Smooth muscle cell (in vitro differentiated cells): Measurements from ENCODE around the gene PGAM2. TPM values are rescaled to one million over a fixed set of nuclear protein-coding genes. Genes with fewer than 3 reads are reported as not detected.

ENCODE experiments used
- DNase-seq: peaks from one replicate; lab custom pipeline; 2025; ENCODE audit not compliant: unreplicated experiment; lab: John Stamatoyannopoulos, UW
- H2AFZ ChIP-seq: fragments of 200-600 bp; sonication (generic); 2 replicates; pipeline ENCODE4 v1.6.0; 2016; ENCODE audit warnings: antibody characterized with exemption, low read depth, mild to moderate bottlenecking
- H3F3A ChIP-seq: fragments of 200-600 bp; sonication (generic); 2 replicates; pipeline ENCODE4 v1.6.0; 2017; ENCODE audit warnings: antibody characterized with exemption, low read depth
- H3K27ac ChIP-seq: fragments of 200-600 bp; sonication (generic); 2 replicates; pipeline ENCODE4 v1.5.1; 2016; ENCODE audit warnings: low read depth, mild to moderate bottlenecking
- H3K27me3 ChIP-seq: fragments of 200-600 bp; sonication (generic); 2 replicates; pipeline ENCODE4 v1.6.1; 2016; ENCODE audit warnings: low read depth, mild to moderate bottlenecking
- H3K36me3 ChIP-seq: fragments of 200-600 bp; sonication (generic); 2 replicates; pipeline ENCODE4 v1.5.1; 2016; ENCODE audit warnings: low read depth
- H3K4me1 ChIP-seq: fragments of 200-600 bp; sonication (generic); 2 replicates; pipeline ENCODE4 v1.5.1; 2016; ENCODE audit warnings: low read depth
- H3K4me2 ChIP-seq: fragments of 200-600 bp; sonication (generic); 2 replicates; pipeline ENCODE4 v1.6.0; 2016; ENCODE audit warnings: mild to moderate bottlenecking
- H3K4me3 ChIP-seq: fragments of 200-600 bp; sonication (generic); 2 replicates; pipeline ENCODE4 v1.5.1; 2016; ENCODE audit warnings: mild to moderate bottlenecking
- H3K79me2 ChIP-seq: fragments of 200-600 bp; sonication (generic); 2 replicates; pipeline ENCODE4 v1.6.0; 2016; ENCODE audit warnings: low read depth, mild to moderate bottlenecking
- H3K9ac ChIP-seq: fragments of 200-600 bp; sonication (generic); 2 replicates; pipeline ENCODE4 v1.6.0; 2016; ENCODE audit warnings: low read depth
- H3K9me3 ChIP-seq: fragments of 200-600 bp; sonication (generic); replicated peaks from 2 replicates; pipeline ENCODE4 v1.5.1; 2016; ENCODE audit warnings: low read depth
- H4K20me1 ChIP-seq: fragments of 200-600 bp; sonication (generic); 2 replicates; pipeline ENCODE4 v1.6.0; 2016; ENCODE audit warnings: low read depth
- WGBS: methylation state at CpG from one replicate; pipeline ENCODE4 v1.1.7; 2016; ENCODE audit warnings: low lambda C conversion rate; 5-methylcytosine and 5-hydroxymethylcytosine counted together
- polyA plus RNA-seq: library from polyadenylated mRNA; unstranded; fragments of >200 nt; fragmentation: Nextera tagmentation; extraction: Ambion mirVana; gene quantifications from 2 replicates; pipeline ENCODE4 v1.2.1, GENCODE V29; 2016
- total RNA-seq: library from RNA; depleted of rRNA; stranded (reverse); fragments of >200 nt; gene quantifications from 2 replicates; pipeline ENCODE4 v1.2.3, GENCODE V29; 2014
- TF ChIP-seq, protein P1 (sequence below): fragments of 200-600 bp; sonication (generic); IDR thresholded peaks from 2 replicates; pipeline ENCODE4 v1.5.1; 2017; ENCODE audit warnings: borderline replicate concordance, mild to moderate bottlenecking, antibody characterized with exemption; ENCODE audit not compliant: insufficient read depth, poor library complexity, severe bottlenecking

PGAM2 gene
- total and polyA plus RNA-seq, 2 experiments from 2014 or later: not detected

DNA sequence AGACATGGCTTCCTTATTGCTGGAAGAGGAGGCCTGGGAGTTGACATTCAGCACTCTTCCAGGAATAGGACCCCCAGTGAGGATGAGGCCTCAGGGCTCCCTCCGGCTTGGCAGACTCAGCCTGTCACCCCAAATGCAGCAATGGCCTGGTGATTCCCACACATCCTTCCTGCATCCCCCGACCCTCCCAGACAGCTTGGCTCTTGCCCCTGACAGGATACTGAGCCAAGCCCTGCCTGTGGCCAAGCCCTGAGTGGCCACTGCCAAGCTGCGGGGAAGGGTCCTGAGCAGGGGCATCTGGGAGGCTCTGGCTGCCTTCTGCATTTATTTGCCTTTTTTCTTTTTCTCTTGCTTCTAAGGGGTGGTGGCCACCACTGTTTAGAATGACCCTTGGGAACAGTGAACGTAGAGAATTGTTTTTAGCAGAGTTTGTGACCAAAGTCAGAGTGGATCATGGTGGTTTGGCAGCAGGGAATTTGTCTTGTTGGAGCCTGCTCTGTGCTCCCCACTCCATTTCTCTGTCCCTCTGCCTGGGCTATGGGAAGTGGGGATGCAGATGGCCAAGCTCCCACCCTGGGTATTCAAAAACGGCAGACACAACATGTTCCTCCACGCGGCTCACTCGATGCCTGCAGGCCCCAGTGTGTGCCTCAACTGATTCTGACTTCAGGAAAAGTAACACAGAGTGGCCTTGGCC lies 4.3 kb downstream of the PGAM2 start:
- Histone ChIP-seq H3K9ac (no peak overlapping the region), H3K27me3 (no peaks in the 10 kb centered on the region), H2AFZ (no peak overlapping the region), H4K20me1 (peaks cover 32% of the 10 kb centered on the region), H3F3A (no peaks in the 10 kb centered on the region), H3K9me3 (no peaks in the 10 kb centered on the region), H3K36me3 (no peaks in the 10 kb centered on the region), H3K4me3 (no peak overlapping the region), H3K27ac (no peak overlapping the region), H3K79me2 (no peaks in the 10 kb centered on the region), H3K4me2 (no peak overlapping the region), H3K4me1 (peaks cover 6% of the 10 kb centered on the region)
- TF ChIP-seq, protein P1, sequence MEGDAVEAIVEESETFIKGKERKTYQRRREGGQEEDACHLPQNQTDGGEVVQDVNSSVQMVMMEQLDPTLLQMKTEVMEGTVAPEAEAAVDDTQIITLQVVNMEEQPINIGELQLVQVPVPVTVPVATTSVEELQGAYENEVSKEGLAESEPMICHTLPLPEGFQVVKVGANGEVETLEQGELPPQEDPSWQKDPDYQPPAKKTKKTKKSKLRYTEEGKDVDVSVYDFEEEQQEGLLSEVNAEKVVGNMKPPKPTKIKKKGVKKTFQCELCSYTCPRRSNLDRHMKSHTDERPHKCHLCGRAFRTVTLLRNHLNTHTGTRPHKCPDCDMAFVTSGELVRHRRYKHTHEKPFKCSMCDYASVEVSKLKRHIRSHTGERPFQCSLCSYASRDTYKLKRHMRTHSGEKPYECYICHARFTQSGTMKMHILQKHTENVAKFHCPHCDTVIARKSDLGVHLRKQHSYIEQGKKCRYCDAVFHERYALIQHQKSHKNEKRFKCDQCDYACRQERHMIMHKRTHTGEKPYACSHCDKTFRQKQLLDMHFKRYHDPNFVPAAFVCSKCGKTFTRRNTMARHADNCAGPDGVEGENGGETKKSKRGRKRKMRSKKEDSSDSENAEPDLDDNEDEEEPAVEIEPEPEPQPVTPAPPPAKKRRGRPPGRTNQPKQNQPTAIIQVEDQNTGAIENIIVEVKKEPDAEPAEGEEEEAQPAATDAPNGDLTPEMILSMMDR: no peak
- no peak for DNase-seq
- 97% methylated on average over 8 of the region's 8 CpGs for WGBS

DNA sequence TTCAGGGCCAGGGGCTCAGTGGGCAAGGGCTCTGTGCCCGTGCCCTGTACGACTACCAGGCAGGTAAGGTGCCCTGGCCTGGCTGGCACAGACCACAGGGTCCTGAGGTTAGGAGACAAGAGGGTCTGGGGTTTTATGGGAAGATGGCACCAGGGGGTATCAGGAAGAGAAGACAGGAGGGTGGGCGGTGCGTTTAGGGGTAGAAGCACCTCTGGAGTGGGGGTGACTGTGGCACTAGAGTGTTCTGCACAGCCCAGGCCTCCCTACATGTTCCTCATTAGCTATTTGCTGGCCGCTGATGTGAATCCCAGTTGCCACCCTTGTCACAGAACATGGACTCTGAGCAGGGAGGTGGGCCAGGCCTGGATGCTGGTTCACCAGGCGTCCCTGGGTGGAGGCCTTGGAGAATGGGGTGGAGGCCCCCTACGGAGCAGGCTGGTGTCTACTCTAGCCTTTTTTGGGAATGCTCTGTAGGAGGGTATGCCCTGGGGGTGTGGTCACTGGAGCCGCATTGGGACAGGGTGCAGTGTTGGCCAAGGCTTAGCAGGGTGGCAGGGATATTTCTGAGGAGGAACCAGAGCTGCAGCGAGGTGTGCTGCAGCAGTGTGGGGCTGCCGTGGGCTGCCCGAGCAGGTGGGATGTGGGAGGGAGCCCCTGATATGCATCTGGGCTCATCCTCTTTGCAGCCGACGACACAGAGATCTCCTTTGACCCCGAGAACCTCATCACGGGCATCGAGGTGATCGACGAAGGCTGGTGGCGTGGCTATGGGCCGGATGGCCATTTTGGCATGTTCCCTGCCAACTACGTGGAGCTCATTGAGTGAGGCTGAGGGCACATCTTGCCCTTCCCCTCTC lies 5.0 kb downstream of the PGAM2 start:
- Histone ChIP-seq H4K20me1 (peaks cover 40% of the 10 kb centered on the region), H3K27me3 (no peaks in the 10 kb centered on the region), H3K4me1 (peaks cover 2% of the 10 kb centered on the region), H3K9ac (no peak overlapping the region), H3K4me3 (no peak overlapping the region), H3K4me2 (no peak overlapping the region), H3K27ac (no peak overlapping the region), H3F3A (no peaks in the 10 kb centered on the region), H2AFZ (no peak overlapping the region), H3K9me3 (no peaks in the 10 kb centered on the region), H3K36me3 (peaks cover 6% of the 10 kb centered on the region), H3K79me2 (peaks cover 3% of the 10 kb centered on the region)
- WGBS: 97% methylated on average over 21 of the region's 21 CpGs
- DNase-seq: no peak
- TF ChIP-seq, protein P1: no peak

DNA sequence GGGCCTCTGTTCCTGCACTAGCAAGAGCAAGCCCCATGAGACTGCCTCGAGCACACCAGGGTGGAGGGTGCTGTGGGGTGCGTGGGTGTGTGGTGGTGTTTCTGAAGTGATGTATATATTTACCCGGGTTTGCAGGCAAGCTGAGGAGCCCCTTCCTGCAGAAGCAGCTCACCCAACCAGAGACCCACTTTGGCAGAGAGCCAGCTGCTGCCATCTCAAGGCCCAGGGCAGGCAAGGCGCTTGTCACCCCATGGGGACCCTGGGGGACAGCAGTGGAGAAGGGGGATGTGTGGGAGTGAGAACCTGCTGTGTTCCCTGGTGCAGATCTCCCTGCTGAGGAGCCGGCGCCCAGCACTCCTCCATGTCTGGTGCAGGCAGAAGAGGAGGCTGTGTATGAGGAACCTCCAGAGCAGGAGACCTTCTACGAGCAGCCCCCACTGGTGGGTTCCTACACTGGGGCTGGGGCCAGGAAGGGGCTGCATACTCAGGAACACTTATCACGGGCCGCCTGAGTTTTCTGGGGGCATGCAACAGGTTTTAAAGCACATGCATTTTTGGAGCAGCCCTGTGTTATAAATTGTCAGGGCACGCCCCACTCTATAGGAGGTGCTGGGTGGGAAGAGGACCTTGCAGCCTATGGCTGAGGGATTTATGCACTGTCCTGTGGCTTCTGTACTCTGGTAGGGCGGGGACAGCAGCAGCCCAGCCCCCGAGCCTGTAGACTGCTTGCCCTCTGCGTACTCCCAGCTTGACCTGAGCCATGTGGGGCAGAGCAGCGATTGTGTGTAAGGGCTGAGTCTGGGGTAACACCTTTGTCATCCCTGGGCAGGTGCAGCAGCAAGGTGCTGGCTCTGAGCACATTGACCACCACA lies 5.9 kb downstream of the PGAM2 start:
- H3K4me1 ChIP-seq: no peaks in the 10 kb centered on the region
- WGBS: 98% methylated on average over 14 of the region's 14 CpGs
- H3F3A ChIP-seq: no peaks in the 10 kb centered on the region
- DNase-seq: no peak
- H3K4me3 ChIP-seq: no peak overlapping the region
- TF ChIP-seq, protein P1: no peak
- H3K9me3 ChIP-seq: no peaks in the 10 kb centered on the region
- peaks cover 6% of the 10 kb centered on the region for H3K36me3 ChIP-seq
- no peaks in the 10 kb centered on the region for H3K27me3 ChIP-seq
- H4K20me1 ChIP-seq: peaks cover 46% of the 10 kb centered on the region
- H3K27ac ChIP-seq: no peak overlapping the region
- no peak overlapping the region for H2AFZ ChIP-seq
- H3K9ac ChIP-seq: no peak overlapping the region
- no peak overlapping the region for H3K4me2 ChIP-seq
- peaks cover 3% of the 10 kb centered on the region for H3K79me2 ChIP-seq
